Thoracic aorta (tissue), 2 donors: ENCODE data around the gene ITSN2. TPM values are rescaled to one million over a fixed set of nuclear protein-coding genes. Genes with fewer than 3 reads are reported as not detected.

Source experiments
- ATAC-seq: fragments of 150-250 bp; one replicate; pipeline ENCODE4 v1.8.0; 2017; ENCODE audit warnings: low read depth; ENCODE audit not compliant: insufficient number of reproducible peaks, low FRiP score
- DNase-seq: peaks from one replicate; pipeline ENCODE4 v3.0.0-alpha.2; 2020; ENCODE audit warnings: low spot score
- H3K27ac ChIP-seq, 2 donors: fragments of 200-600 bp; sonication (generic); 1 replicate in 1 of 2; 2 replicates in 1 of 2; pipeline ENCODE4 v1.5.1; 2016; ENCODE audit warnings: mild to moderate bottlenecking in 2 of 2, moderate library complexity in 2 of 2
- H3K27me3 ChIP-seq: fragments of 200-600 bp; sonication (generic); replicated peaks from 2 replicates; pipeline ENCODE4 v1.6.0; 2016; ENCODE audit warnings: mild to moderate bottlenecking; ENCODE audit not compliant: insufficient read depth
- H3K36me3 ChIP-seq: fragments of 200-600 bp; sonication (generic); one replicate; pipeline ENCODE4 v1.5.1; 2016
- H3K4me1 ChIP-seq, 2 donors: fragments of 200-600 bp; sonication (generic); 1 replicate in 1 of 2; 2 replicates in 1 of 2; pipeline versions ENCODE4 v1.5.1 to v1.6.0; 2016; ENCODE audit warnings: low read depth in 2 of 2, mild to moderate bottlenecking in 1 of 2; ENCODE audit not compliant: control insufficient read depth in 1 of 2
- H3K4me3 ChIP-seq: fragments of 200-600 bp; sonication (generic); 2 replicates; pipeline ENCODE4 v1.5.1; 2016; ENCODE audit warnings: mild to moderate bottlenecking
- H3K9me3 ChIP-seq: fragments of 200-600 bp; sonication (generic); 2 replicates; pipeline ENCODE4 v1.5.1; 2016
- total RNA-seq, 2 donors: library from RNA; depleted of rRNA; stranded (reverse); fragments of >200 nt; gene quantifications; one replicate each; pipeline versions ENCODE4 v1.1.0 to v1.2.3, GENCODE V29; 2016
- TF ChIP-seq, protein P1 (sequence below): fragments of 200-600 bp; sonication (generic); IDR thresholded peaks from one replicate; pipeline ENCODE4 v1.5.1; 2019; ENCODE audit warnings: antibody characterized with exemption

Gene ITSN2
- total RNA-seq, 2 donors from 2014 or later: 64.0 to 121 TPM

DNA sequence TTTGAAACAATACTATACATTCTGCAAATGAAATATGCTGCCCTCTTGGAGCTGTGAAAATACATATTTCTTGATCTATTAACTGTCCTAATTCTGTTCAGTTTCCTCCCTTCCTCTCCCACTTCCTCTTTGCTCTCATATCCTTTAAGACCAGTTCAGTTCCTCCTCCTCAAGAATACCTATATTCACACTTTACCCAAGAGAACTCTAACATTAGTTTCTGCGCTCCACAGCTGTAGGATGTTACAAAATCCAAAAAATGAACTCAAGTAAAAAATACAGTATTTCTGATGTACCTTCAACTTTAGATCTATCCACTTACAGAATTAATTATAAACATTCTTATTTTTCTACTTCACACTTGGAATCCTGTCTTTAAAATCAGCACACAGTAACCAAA lies 5.4 kb downstream of the ITSN2 start:
- DNase-seq (no peak), ATAC-seq (no peak)
- no peaks in the 10 kb centered on the region for H3K27me3 ChIP-seq
- H3K36me3 ChIP-seq: no peaks in the 10 kb centered on the region
- TF ChIP-seq, protein P1, sequence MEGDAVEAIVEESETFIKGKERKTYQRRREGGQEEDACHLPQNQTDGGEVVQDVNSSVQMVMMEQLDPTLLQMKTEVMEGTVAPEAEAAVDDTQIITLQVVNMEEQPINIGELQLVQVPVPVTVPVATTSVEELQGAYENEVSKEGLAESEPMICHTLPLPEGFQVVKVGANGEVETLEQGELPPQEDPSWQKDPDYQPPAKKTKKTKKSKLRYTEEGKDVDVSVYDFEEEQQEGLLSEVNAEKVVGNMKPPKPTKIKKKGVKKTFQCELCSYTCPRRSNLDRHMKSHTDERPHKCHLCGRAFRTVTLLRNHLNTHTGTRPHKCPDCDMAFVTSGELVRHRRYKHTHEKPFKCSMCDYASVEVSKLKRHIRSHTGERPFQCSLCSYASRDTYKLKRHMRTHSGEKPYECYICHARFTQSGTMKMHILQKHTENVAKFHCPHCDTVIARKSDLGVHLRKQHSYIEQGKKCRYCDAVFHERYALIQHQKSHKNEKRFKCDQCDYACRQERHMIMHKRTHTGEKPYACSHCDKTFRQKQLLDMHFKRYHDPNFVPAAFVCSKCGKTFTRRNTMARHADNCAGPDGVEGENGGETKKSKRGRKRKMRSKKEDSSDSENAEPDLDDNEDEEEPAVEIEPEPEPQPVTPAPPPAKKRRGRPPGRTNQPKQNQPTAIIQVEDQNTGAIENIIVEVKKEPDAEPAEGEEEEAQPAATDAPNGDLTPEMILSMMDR: no peak
- H3K4me3 ChIP-seq: no peak overlapping the region
- H3K9me3 ChIP-seq: no peaks in the 10 kb centered on the region
- H3K4me1 ChIP-seq: peaks cover 26 to 52% of the 10 kb centered on the region in 2 donors
- H3K27ac ChIP-seq: no peak overlapping the region

DNA sequence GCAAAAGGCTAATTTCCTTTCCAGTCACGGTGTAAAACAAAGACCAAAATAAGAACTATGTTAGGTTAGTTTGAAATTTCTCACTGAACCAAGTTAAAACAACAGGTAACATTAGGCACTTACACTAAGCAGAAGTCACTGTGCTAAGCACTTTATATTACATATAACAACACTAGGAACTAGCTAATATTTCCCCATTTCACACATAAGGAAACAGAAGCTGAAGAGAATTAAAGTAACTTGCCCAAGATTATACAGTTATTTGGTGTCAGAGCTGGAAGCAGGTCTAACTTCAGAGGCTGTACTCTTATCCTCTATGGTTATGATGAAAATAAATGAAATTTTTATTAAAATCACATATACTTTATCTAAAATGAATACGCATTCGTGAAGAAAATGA lies 5.9 kb downstream of the ITSN2 start:
- DNase-seq: no peak
- ATAC-seq: no peak
- H3K9me3 ChIP-seq: no peaks in the 10 kb centered on the region
- no peaks in the 10 kb centered on the region for H3K27me3 ChIP-seq
- peaks cover 32 to 57% of the 10 kb centered on the region in 2 donors for H3K4me1 ChIP-seq
- no peak overlapping the region for H3K4me3 ChIP-seq
- H3K36me3 ChIP-seq: no peaks in the 10 kb centered on the region
- H3K27ac ChIP-seq: no peak overlapping the region
- TF ChIP-seq, protein P1: no peak

DNA sequence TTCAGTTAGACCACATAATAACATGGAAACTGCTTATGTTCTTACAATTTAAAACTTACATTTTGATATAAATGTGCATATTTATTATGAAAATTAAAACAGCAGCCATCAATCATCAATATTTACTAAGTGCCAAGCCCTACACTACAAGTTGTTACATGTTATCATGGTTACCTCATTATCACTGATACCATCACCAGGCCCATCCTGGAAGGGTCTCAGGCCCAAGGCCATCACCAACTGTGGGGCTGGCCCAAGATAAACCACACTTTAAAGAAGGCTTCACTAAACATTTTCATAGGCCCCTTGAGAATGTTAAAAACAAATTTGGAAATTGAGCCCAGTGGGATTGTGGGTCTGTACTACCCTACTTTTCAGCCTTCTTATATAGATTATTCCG lies 6.4 kb downstream of the ITSN2 start:
- peaks cover 32 to 61% of the 10 kb centered on the region in 2 donors for H3K4me1 ChIP-seq
- no peak overlapping the region for H3K27ac ChIP-seq
- TF ChIP-seq, protein P1: no peak
- no peaks in the 10 kb centered on the region for H3K9me3 ChIP-seq
- H3K27me3 ChIP-seq: no peaks in the 10 kb centered on the region
- no peak for DNase-seq
- no peak overlapping the region for H3K4me3 ChIP-seq
- no peak for ATAC-seq
- H3K36me3 ChIP-seq: no peaks in the 10 kb centered on the region

DNA sequence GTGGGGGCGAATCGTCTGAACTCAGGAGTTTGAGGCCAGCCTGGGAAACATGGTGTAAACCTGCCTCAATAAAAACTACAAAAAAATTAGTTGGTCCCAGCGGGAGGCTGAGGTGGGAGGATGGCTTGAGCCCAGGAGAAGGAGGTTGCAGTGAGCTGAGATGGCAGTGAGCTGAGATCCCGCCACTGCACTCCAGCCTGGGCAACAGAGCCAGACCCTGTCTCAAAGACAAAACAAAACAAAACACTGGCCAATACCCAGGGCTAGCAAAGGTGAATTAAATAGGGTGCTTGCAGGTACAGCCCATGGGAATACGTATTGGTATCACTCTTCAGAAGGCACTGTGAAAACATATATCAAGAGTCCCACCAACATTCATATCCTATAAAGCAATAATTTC lies 7.0 kb downstream of the ITSN2 start:
- ATAC-seq (no peak), DNase-seq (no peak)
- Histone ChIP-seq H3K36me3 (no peaks in the 10 kb centered on the region), H3K9me3 (no peaks in the 10 kb centered on the region), H3K27ac (no peak overlapping the region), H3K4me3 (no peak overlapping the region), H3K4me1 (peaks cover 29 to 66% of the 10 kb centered on the region in 2 donors), H3K27me3 (no peaks in the 10 kb centered on the region)
- TF ChIP-seq, protein P1: no peak

DNA sequence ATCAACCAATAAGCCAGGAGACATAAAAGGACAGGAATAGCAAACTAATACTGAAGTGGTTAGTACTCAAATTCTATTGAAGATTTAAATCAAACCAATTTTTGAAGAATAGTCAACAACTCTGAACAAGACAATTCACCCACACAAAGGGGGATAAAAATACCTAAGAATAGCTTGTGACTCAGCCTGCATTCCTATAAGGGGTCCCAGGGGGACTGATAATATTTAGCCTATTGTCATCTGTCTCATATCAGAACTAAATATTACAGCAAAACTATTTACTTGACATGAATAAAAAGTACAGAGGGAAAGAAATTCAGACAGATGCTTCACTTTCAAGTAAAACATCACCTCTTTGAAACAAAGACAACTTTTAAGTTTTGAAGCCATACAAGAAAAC lies 7.7 kb downstream of the ITSN2 start:
- DNase-seq (no peak), ATAC-seq (no peak)
- H3K27me3 ChIP-seq: no peaks in the 10 kb centered on the region
- H3K27ac ChIP-seq: no peak overlapping the region
- no peak overlapping the region for H3K4me3 ChIP-seq
- H3K9me3 ChIP-seq: no peaks in the 10 kb centered on the region
- H3K36me3 ChIP-seq: no peaks in the 10 kb centered on the region
- TF ChIP-seq, protein P1: no peak
- peaks cover 29 to 66% of the 10 kb centered on the region in 2 donors for H3K4me1 ChIP-seq
